Measurements from ENCODE around the gene PFN4. TPM values are rescaled to one million over a fixed set of nuclear protein-coding genes. Genes with fewer than 3 reads are reported as not detected.

PFN4 gene
- total and polyA plus RNA-seq, 2 of the 4 experiments (the other 2 are of a cell fraction) = 0.36 to 0.48 TPM

GRCh38 chr2:24152413-24153197 lies 29.5 kb upstream of the PFN4 start:
- Histone ChIP-seq H3K14ac (replicated peaks; ENCODE audit: low read depth, low read length) (no peak overlapping the region), H3K4ac (ENCODE audit: low read depth, low read length) (no peak overlapping the region), H4K91ac (ENCODE audit: insufficient read depth, low read depth, low read length) (no peak overlapping the region), H2BK120ac (ENCODE audit: low read depth, low read length) (no peak overlapping the region), H3K36me3 (ENCODE audit: control insufficient read depth, insufficient read depth, low read length) (peaks cover 5% of the 10 kb centered on the region; the same call in 1 of the 2 replicates), H4K8ac (ENCODE audit: low read depth in 2 of 2, low read length in 2 of 2) (no peak overlapping the region), H3K23ac (ENCODE audit: low read depth, low read length) (no peak overlapping the region), H3K4me2 (ENCODE audit: low read depth, low read length) (no peak overlapping the region), H2AK5ac (ENCODE audit: low read depth, low read length) (no peak overlapping the region), H3K79me1 (ENCODE audit: low read depth in 1 of 2, low read length in 2 of 2) (no peaks in the 10 kb centered on the region), H2BK15ac (ENCODE audit: low read depth, low read length) (no peak overlapping the region), H3K4me3 (ENCODE audit: insufficient read depth, low read depth, low read length) (no peak overlapping the region), H3K4me1 (ENCODE audit: control insufficient read depth, insufficient read depth, low read length) (no peaks in the 10 kb centered on the region), H3K9me1 (ENCODE audit: insufficient read depth, low read length) (peaks cover 4% of the 10 kb centered on the region; the same call in 1 of the 2 replicates), H2AFZ (replicated peaks; ENCODE audit: low read length, poor library complexity) (no peak overlapping the region), H3K9me3 (ENCODE audit: control insufficient read depth, insufficient read depth, low read length) (peaks cover 6% of the 10 kb centered on the region), H3K56ac (ENCODE audit: extremely low read depth, insufficient read depth, low read length) (no peak overlapping the region), H3K27me3 (ENCODE audit: control insufficient read depth, insufficient read depth, low read length) (no peaks in the 10 kb centered on the region), H2BK5ac (ENCODE audit: low read depth, low read length, poor library complexity, severe bottlenecking) (no peak overlapping the region), H2AK9ac (replicated peaks; ENCODE audit: low read depth, low read length, poor library complexity) (no peak overlapping the region), H3K9ac (ENCODE audit: low read depth, low read length) (no peak overlapping the region), H3K27ac (ENCODE audit: insufficient read depth, low read length) (no peak overlapping the region), H2BK20ac (ENCODE audit: low read depth, low read length) (no peak overlapping the region), H4K5ac (ENCODE audit: low read depth, low read length) (no peak overlapping the region), H3K18ac (ENCODE audit: low read depth, low read length) (no peak overlapping the region), H4K20me1 (ENCODE audit: insufficient read depth, low read length) (no peaks in the 10 kb centered on the region)
- intact Hi-C loops (cut with micrococcal nuclease) (no loop called here), in situ Hi-C loops (cut with MboI; ENCODE audit: low sequenced_read_pairs) (no loop called here), dilution Hi-C loops (cut with HindIII; ENCODE audit: low sequenced_read_pairs, unreplicated experiment) (no loop called here)
- ChIA-PET POLR2A (ENCODE audit: unreplicated experiment) (no interaction called here), CTCF (no interaction called here)
- BruUV-seq (replicated peaks) = no TSS peak
- no peak for DNase-seq
- no peak for TF ChIP-seq FOS (IDR thresholded peaks at IDR 0.05; ENCODE audit: low read depth, low read length)
- TF ChIP-seq POLR2A (IDR thresholded peaks at IDR 0.05; ENCODE audit: low read depth, low read length) = no peak
- no peak for TF ChIP-seq NFE2L2 (IDR thresholded peaks at IDR 0.05; ENCODE audit: low read depth, low read length)
- TF ChIP-seq, protein P1, sequence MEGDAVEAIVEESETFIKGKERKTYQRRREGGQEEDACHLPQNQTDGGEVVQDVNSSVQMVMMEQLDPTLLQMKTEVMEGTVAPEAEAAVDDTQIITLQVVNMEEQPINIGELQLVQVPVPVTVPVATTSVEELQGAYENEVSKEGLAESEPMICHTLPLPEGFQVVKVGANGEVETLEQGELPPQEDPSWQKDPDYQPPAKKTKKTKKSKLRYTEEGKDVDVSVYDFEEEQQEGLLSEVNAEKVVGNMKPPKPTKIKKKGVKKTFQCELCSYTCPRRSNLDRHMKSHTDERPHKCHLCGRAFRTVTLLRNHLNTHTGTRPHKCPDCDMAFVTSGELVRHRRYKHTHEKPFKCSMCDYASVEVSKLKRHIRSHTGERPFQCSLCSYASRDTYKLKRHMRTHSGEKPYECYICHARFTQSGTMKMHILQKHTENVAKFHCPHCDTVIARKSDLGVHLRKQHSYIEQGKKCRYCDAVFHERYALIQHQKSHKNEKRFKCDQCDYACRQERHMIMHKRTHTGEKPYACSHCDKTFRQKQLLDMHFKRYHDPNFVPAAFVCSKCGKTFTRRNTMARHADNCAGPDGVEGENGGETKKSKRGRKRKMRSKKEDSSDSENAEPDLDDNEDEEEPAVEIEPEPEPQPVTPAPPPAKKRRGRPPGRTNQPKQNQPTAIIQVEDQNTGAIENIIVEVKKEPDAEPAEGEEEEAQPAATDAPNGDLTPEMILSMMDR (conservative IDR thresholded peaks at IDR 0.05; ENCODE audit: low read depth, low read length) = no peak
- TF ChIP-seq MXI1 (IDR thresholded peaks at IDR 0.05; ENCODE audit: borderline replicate concordance, low read depth, low read length) = no peak
- TF ChIP-seq BHLHE40 (IDR thresholded peaks at IDR 0.05; ENCODE audit: low read depth, low read length) = no peak
- TF ChIP-seq RAD21 (IDR thresholded peaks at IDR 0.05; ENCODE audit: low read length) = no peak
- TF ChIP-seq, protein P2, sequence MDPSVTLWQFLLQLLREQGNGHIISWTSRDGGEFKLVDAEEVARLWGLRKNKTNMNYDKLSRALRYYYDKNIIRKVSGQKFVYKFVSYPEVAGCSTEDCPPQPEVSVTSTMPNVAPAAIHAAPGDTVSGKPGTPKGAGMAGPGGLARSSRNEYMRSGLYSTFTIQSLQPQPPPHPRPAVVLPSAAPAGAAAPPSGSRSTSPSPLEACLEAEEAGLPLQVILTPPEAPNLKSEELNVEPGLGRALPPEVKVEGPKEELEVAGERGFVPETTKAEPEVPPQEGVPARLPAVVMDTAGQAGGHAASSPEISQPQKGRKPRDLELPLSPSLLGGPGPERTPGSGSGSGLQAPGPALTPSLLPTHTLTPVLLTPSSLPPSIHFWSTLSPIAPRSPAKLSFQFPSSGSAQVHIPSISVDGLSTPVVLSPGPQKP (IDR thresholded peaks at IDR 0.05; ENCODE audit: borderline replicate concordance, low read depth, low read length) = no peak
- no peak for TF ChIP-seq RCOR1 (IDR thresholded peaks at IDR 0.05; ENCODE audit: insufficient replicate concordance, low read length)
- no peak for TF ChIP-seq SMC3 (IDR thresholded peaks at IDR 0.05; ENCODE audit: low read depth, low read length)
- TF ChIP-seq, protein P3, sequence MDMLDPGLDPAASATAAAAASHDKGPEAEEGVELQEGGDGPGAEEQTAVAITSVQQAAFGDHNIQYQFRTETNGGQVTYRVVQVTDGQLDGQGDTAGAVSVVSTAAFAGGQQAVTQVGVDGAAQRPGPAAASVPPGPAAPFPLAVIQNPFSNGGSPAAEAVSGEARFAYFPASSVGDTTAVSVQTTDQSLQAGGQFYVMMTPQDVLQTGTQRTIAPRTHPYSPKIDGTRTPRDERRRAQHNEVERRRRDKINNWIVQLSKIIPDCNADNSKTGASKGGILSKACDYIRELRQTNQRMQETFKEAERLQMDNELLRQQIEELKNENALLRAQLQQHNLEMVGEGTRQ (IDR thresholded peaks at IDR 0.05; ENCODE audit: low read depth, low read length) = no peak
- no peak for TF ChIP-seq MAZ (IDR thresholded peaks at IDR 0.05; ENCODE audit: borderline replicate concordance, low read depth, low read length)
- no peak for TF ChIP-seq RFX5 (IDR thresholded peaks at IDR 0.05; ENCODE audit: low read depth, low read length)
- 91% methylated on average over 3 of the region's 5 CpGs; no CpG with 5 or more reads in 1 of the 2 experiments for WGBS, 2 experiments (ENCODE audit: extremely low coverage in 2 of 2, insufficient read length in 1 of 2)
- ATAC-seq (ENCODE audit: low read depth) = no peak
